SK-N-SH (cell line): ENCODE data around the gene SEMA3A. TPM values are rescaled to one million over a fixed set of nuclear protein-coding genes. Genes with fewer than 3 reads are reported as not detected.

ENCODE experiments used
- CTCF ChIA-PET: fragments of 300-600, 350-600 bp; formaldehyde crosslinking; extraction: SDS; loops from one replicate; lab custom pipeline; 2021; lab: Yijun Ruan, JAX
- POLR2A ChIA-PET: fragments of 350-600 bp; sonication (Branson Sonifier 250); formaldehyde crosslinking; extraction: SDS; loops from one replicate; lab custom pipeline; 2020; ENCODE audit warnings: antibody characterized with exemption, inconsistent platforms; lab: Yijun Ruan, JAX
- DNase-seq: peaks from one replicate; pipeline ENCODE4 v3.0.0; 2012
- H2AFZ ChIP-seq: fragments of 200-600 bp; sonication (generic); 2 replicates; pipeline ENCODE4 v1.8.1; 2016; ENCODE audit warnings: antibody characterized with exemption, mild to moderate bottlenecking, low read depth
- H3F3A ChIP-seq: fragments of 200-600 bp; sonication (generic); replicated peaks from 2 replicates; pipeline ENCODE3; 2016; ENCODE audit warnings: antibody characterized with exemption, mild to moderate bottlenecking; ENCODE audit not compliant: insufficient read depth
- H3K27ac ChIP-seq, 2 experiments: fragments of 200-500 bp in 1 of 2; fragments of 200-600 bp in 1 of 2; sonication (Bioruptor generic) in 1 of 2; sonication (generic), shearing (Covaris generic) in 1 of 2; 2 replicates each; pipeline versions ENCODE4 v1.5.1 to v1.6.1; 2014 to 2016; ENCODE audit warnings: low read depth in 2 of 2, inconsistent platforms in 1 of 2, low read length in 1 of 2, mild to moderate bottlenecking in 1 of 2, mixed read lengths in 1 of 2
- H3K27me3 ChIP-seq: fragments of 200-600 bp; sonication (generic), shearing (Covaris generic); 2 replicates; pipeline ENCODE4 v1.6.1; 2016; ENCODE audit warnings: mixed run types; ENCODE audit not compliant: insufficient read depth
- H3K36me3 ChIP-seq, 2 experiments: fragments of 200-500 bp in 1 of 2; fragments of 200-600 bp in 1 of 2; sonication (Bioruptor generic) in 1 of 2; sonication (generic) in 1 of 2; replicated peaks in 1 of 2; 2 replicates each; pipeline versions ENCODE3 to v1.5.1; 2014 to 2016; ENCODE audit warnings: low read length in 1 of 2, mild to moderate bottlenecking in 1 of 2; ENCODE audit not compliant: insufficient read depth in 2 of 2, control insufficient read depth in 1 of 2
- H3K4me1 ChIP-seq, 2 experiments: fragments of 200-500 bp in 1 of 2; fragments of 200-600 bp in 1 of 2; sonication (Bioruptor generic) in 1 of 2; sonication (generic), shearing (Covaris generic) in 1 of 2; 2 replicates each; pipeline versions ENCODE4 v1.5.1 to v1.6.1; 2014 to 2016; ENCODE audit warnings: low read depth in 1 of 2, low read length in 1 of 2, mixed run types in 1 of 2; ENCODE audit not compliant: insufficient read depth in 2 of 2, control insufficient read depth in 1 of 2
- H3K4me2 ChIP-seq: fragments of 200-600 bp; sonication (generic), shearing (Covaris generic); 2 replicates; pipeline ENCODE4 v1.6.1; 2017; ENCODE audit warnings: mixed run types
- H3K4me3 ChIP-seq, 2 experiments: fragments of 200-500 bp in 1 of 2; fragments of 200-600 bp in 1 of 2; sonication (Bioruptor generic) in 1 of 2; sonication (generic), shearing (Covaris generic) in 1 of 2; 2 replicates each; pipeline versions ENCODE4 v1.5.1 to v1.8.1; 2014 to 2016; ENCODE audit warnings: low read depth in 2 of 2, inconsistent platforms in 1 of 2, low read length in 1 of 2, mild to moderate bottlenecking in 1 of 2, mixed read lengths in 1 of 2, moderate library complexity in 1 of 2
- H3K79me2 ChIP-seq: fragments of 200-600 bp; sonication (generic); 2 replicates; pipeline ENCODE4 v1.8.1; 2017; ENCODE audit warnings: mild to moderate bottlenecking; ENCODE audit not compliant: insufficient read depth
- H3K9ac ChIP-seq: fragments of 200-600 bp; sonication (generic); 2 replicates; pipeline ENCODE4 v1.6.1; 2017; ENCODE audit warnings: mixed run types
- H3K9me2 ChIP-seq: fragments of 200-600 bp; sonication (generic); 2 replicates; pipeline ENCODE4 v1.6.1; 2017; ENCODE audit warnings: mixed run types
- H3K9me3 ChIP-seq: fragments of 200-600 bp; sonication (generic); 2 replicates; pipeline ENCODE4 v1.6.1; 2017; ENCODE audit warnings: mixed run types, mild to moderate bottlenecking, moderate library complexity
- H4K20me1 ChIP-seq: fragments of 200-600 bp; sonication (generic); 2 replicates; pipeline ENCODE4 v1.6.1; 2017; ENCODE audit warnings: mild to moderate bottlenecking, mixed run types; ENCODE audit not compliant: insufficient read depth
- CHD2 ChIP-seq: fragments of 150-350 bp; IDR thresholded peaks from 2 replicates; pipeline ENCODE4 v1.6.1; 2018; ENCODE audit warnings: low read length; ENCODE audit not compliant: partially characterized antibody
- ELF1 ChIP-seq: IDR thresholded peaks from 2 replicates; pipeline ENCODE4 v1.4.0; 2012
- EZH2phosphoT487 ChIP-seq: fragments of 200-600 bp; sonication (generic); IDR thresholded peaks from 2 replicates; pipeline ENCODE4 v1.6.1; 2017; ENCODE audit warnings: low read depth, mixed run types, mild to moderate bottlenecking, antibody characterized with exemption, moderate library complexity, borderline replicate concordance
- FOXM1 ChIP-seq: IDR thresholded peaks from 2 replicates; pipeline ENCODE4 v1.4.0; 2012; ENCODE audit warnings: low read depth, mild to moderate bottlenecking
- GATA2 ChIP-seq: sonication (generic); formaldehyde crosslinking; IDR thresholded peaks from 2 replicates; pipeline ENCODE4 v1.5.0; 2020; ENCODE audit warnings: mild to moderate bottlenecking, missing genetic modification reagents
- JUND ChIP-seq: IDR thresholded peaks from 2 replicates; pipeline ENCODE4 v1.4.0; 2012
- MEF2A ChIP-seq: IDR thresholded peaks from 2 replicates; pipeline ENCODE4 v1.4.0; 2012; ENCODE audit warnings: low read depth, borderline replicate concordance
- MXI1 ChIP-seq: IDR thresholded peaks from 2 replicates; pipeline ENCODE4 v1.6.1; 2012; ENCODE audit warnings: mild to moderate bottlenecking, low read depth, low read length, improper control_type of control experiment
- RAD21 ChIP-seq: IDR thresholded peaks from 2 replicates; pipeline ENCODE4 v1.6.1; 2012; ENCODE audit warnings: mild to moderate bottlenecking, low read length
- RCOR1 ChIP-seq: fragments of 150-350 bp; IDR thresholded peaks from 2 replicates; pipeline ENCODE4 v1.6.1; 2017; ENCODE audit warnings: antibody characterized with exemption, low read length
- RXRA ChIP-seq: IDR thresholded peaks from 2 replicates; pipeline ENCODE4 v1.4.0; 2012; ENCODE audit warnings: low read depth, mild to moderate bottlenecking, borderline replicate concordance
- SIN3A ChIP-seq: IDR thresholded peaks from 2 replicates; pipeline ENCODE4 v1.6.1; 2012; ENCODE audit warnings: low read depth, mild to moderate bottlenecking, low read length, moderate library complexity, borderline replicate concordance
- SMC3 ChIP-seq: IDR thresholded peaks from 2 replicates; pipeline ENCODE4 v1.6.1; 2012; ENCODE audit warnings: low read depth, low read length, improper control_type of control experiment
- TCF12 ChIP-seq: IDR thresholded peaks from 2 replicates; pipeline ENCODE4 v1.4.0; 2012
- WGBS: methylation state at CpG from one replicate; pipeline ENCODE4 v1.1.6; 2017; ENCODE audit warnings: low lambda C conversion rate; 5-methylcytosine and 5-hydroxymethylcytosine counted together
- polyA plus RNA-seq, 3 experiments: library from polyadenylated mRNA; depleted of rRNA; stranded (reverse); fragments of >200 nt; gene quantifications; 2 replicates each; pipeline ENCODE4 v1.2.3, GENCODE V29; 2012
- TF ChIP-seq, protein P1 (sequence below): fragments of 150-350 bp; IDR thresholded peaks from 2 replicates; pipeline ENCODE4 v1.6.1; 2017; ENCODE audit warnings: antibody characterized with exemption, low read length, low read depth, borderline replicate concordance
- TF ChIP-seq, protein P2 (sequence below): fragments of 200-600 bp; sonication (generic); IDR thresholded peaks from 2 replicates; pipeline ENCODE4 v1.6.1; 2017; ENCODE audit warnings: antibody characterized with exemption, mild to moderate bottlenecking, moderate library complexity
- TF ChIP-seq, protein P3 (sequence below): IDR thresholded peaks from 2 replicates; pipeline ENCODE4; 2012

Gene SEMA3A
- polyA plus RNA-seq, 1 of the 3 experiments (the other 2 are of a cell fraction) = 15.9 TPM

DNA sequence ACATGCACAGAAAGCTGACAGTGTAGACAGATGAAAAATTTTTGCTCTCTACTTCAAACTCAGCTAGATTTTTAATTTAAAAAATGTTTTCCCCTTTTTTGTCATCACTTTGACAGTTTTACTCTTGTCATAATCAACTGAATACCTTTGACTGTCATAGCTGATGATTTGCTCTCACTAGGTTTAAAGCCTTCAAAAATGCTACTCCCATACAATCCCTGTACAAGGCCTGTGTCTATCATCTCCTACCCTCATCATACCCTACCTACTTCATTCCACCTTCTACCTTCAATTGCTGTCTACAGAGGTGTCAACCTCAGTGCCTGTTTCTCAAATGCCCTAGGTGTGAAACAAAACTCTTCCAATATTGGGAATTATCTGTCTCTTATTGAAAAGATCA is 230.3 kb downstream of the SEMA3A start (continued):
- TF ChIP-seq, protein P1, sequence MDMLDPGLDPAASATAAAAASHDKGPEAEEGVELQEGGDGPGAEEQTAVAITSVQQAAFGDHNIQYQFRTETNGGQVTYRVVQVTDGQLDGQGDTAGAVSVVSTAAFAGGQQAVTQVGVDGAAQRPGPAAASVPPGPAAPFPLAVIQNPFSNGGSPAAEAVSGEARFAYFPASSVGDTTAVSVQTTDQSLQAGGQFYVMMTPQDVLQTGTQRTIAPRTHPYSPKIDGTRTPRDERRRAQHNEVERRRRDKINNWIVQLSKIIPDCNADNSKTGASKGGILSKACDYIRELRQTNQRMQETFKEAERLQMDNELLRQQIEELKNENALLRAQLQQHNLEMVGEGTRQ = no peak

DNA sequence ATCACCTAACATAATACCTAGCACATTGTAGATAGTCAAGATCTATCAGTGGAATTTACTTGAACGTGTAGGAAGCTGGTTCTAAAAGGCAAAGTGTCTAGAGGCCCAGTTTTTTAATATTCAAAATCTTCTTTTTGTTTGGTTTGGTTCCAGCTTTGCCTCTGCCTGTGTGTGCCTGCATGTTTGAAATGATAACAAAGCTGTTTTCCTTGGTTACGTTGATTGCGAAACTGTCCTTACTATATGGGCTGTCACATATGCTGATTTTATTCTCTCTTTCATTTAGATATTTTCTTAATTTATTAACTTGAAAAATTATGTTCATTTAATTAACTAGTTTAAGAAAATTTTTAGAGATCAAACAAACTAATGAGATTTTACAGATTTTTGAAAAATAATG is 237.3 kb downstream of the SEMA3A start:
- 82% methylated on average over 3 of the region's 3 CpGs for WGBS
- DNase-seq = no peak
- CTCF ChIA-PET = interaction anchor here (0.7 to 7.3 kb wide), 9 partner anchors 9 to 1617 kb away, joined by 3 to 63 read pairs (median 4); no protein-coding TSS in a partner anchor
- Histone ChIP-seq H3K9ac (no peak overlapping the region), H3K9me3 (no peaks in the 10 kb centered on the region), H3K4me2 (no peak overlapping the region), H3K79me2 (no peaks in the 10 kb centered on the region), H2AFZ (no peak overlapping the region), H3F3A (no peaks in the 10 kb centered on the region), H3K4me3 (no peak overlapping the region), H3K9me2 (no peaks in the 10 kb centered on the region)
- POLR2A ChIA-PET = no interaction called here
- TF ChIP-seq GATA2 (CRISPR knock-in tag) = no peak
- TF ChIP-seq EZH2phosphoT487 = no peak
- no peak for TF ChIP-seq SMC3
- no peak for TF ChIP-seq RCOR1
- no peak for TF ChIP-seq ELF1
- TF ChIP-seq, protein P1 = no peak
- no peak for TF ChIP-seq JUND
- no peak for TF ChIP-seq MXI1
- no peak for TF ChIP-seq SIN3A
- no peak for TF ChIP-seq CHD2
- TF ChIP-seq TCF12 = no peak
- no peak for TF ChIP-seq FOXM1
- TF ChIP-seq, protein P2, sequence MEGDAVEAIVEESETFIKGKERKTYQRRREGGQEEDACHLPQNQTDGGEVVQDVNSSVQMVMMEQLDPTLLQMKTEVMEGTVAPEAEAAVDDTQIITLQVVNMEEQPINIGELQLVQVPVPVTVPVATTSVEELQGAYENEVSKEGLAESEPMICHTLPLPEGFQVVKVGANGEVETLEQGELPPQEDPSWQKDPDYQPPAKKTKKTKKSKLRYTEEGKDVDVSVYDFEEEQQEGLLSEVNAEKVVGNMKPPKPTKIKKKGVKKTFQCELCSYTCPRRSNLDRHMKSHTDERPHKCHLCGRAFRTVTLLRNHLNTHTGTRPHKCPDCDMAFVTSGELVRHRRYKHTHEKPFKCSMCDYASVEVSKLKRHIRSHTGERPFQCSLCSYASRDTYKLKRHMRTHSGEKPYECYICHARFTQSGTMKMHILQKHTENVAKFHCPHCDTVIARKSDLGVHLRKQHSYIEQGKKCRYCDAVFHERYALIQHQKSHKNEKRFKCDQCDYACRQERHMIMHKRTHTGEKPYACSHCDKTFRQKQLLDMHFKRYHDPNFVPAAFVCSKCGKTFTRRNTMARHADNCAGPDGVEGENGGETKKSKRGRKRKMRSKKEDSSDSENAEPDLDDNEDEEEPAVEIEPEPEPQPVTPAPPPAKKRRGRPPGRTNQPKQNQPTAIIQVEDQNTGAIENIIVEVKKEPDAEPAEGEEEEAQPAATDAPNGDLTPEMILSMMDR = no peak
- TF ChIP-seq, protein P3, sequence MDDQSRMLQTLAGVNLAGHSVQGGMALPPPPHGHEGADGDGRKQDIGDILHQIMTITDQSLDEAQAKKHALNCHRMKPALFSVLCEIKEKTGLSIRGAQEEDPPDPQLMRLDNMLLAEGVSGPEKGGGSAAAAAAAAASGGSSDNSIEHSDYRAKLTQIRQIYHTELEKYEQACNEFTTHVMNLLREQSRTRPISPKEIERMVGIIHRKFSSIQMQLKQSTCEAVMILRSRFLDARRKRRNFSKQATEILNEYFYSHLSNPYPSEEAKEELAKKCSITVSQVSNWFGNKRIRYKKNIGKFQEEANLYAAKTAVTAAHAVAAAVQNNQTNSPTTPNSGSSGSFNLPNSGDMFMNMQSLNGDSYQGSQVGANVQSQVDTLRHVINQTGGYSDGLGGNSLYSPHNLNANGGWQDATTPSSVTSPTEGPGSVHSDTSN = no peak
- TF ChIP-seq RXRA = no peak
- TF ChIP-seq RAD21 = no peak
- TF ChIP-seq MEF2A = no peak
- TF ChIP-seq, all 33 proteins: peak for 0
- H3K27ac ChIP-seq = no peak overlapping the region
- H4K20me1 ChIP-seq = no peaks in the 10 kb centered on the region
- H3K27me3 ChIP-seq = no peaks in the 10 kb centered on the region
- H3K4me1 ChIP-seq = no peaks in the 10 kb centered on the region
- H3K36me3 ChIP-seq = peaks cover 0 to 7% of the 10 kb centered on the region in 2 experiments
